Spleen (tissue), 11 donors: ENCODE data around the gene TCF12. TPM values are rescaled to one million over a fixed set of nuclear protein-coding genes. Genes with fewer than 3 reads are reported as not detected.

Experiments used
- DNase-seq: peaks from one replicate; pipeline ENCODE4 v3.0.0-alpha.2; 2020
- H3K27ac ChIP-seq, 8 donors: fragments of 200-600 bp; sonication (generic) in 7 of 8; 1 replicate in 4 of 8; 2 replicates in 4 of 8; pipeline versions ENCODE4 v1.5.0 to v1.8.0; 2016 to 2021; ENCODE audit warnings: inconsistent platforms in 4 of 8, mild to moderate bottlenecking in 4 of 8, moderate library complexity in 1 of 8
- H3K27me3 ChIP-seq, 7 donors: fragments of 200-600 bp; sonication (generic) in 6 of 7; replicated peaks in 1 of 7; 1 replicate in 4 of 7; 2 replicates in 3 of 7; pipeline versions ENCODE4 v1.5.0 to v1.8.0; 2016 to 2021; ENCODE audit warnings: inconsistent platforms in 3 of 7, mild to moderate bottlenecking in 1 of 7
- H3K36me3 ChIP-seq, 6 donors: fragments of 200-600 bp; sonication (generic) in 5 of 6; 1 replicate in 4 of 6; 2 replicates in 2 of 6; pipeline versions ENCODE4 v1.5.0 to v1.8.0; 2016 to 2021; ENCODE audit warnings: inconsistent platforms in 2 of 6
- H3K4me1 ChIP-seq, 6 donors: fragments of 200-600 bp; sonication (generic) in 5 of 6; 1 replicate in 3 of 6; 2 replicates in 3 of 6; pipeline versions ENCODE4 v1.5.0 to v1.8.0; 2016 to 2021; ENCODE audit warnings: inconsistent platforms in 3 of 6
- H3K4me3 ChIP-seq, 8 donors: fragments of 200-600 bp; sonication (generic) in 7 of 8; 1 replicate in 4 of 8; 2 replicates in 4 of 8; pipeline versions ENCODE4 v1.5.0 to v1.8.0; 2016 to 2021; ENCODE audit warnings: inconsistent platforms in 4 of 8, mild to moderate bottlenecking in 4 of 8, moderate library complexity in 2 of 8
- H3K9me3 ChIP-seq, 8 donors: fragments of 200-600 bp; sonication (generic) in 7 of 8; 1 replicate in 4 of 8; 2 replicates in 4 of 8; pipeline versions ENCODE4 v1.5.0 to v1.8.0; 2016 to 2021; ENCODE audit warnings: inconsistent platforms in 4 of 8
- POLR2A ChIP-seq, 3 donors: fragments of 450-650 bp; IDR thresholded peaks; one replicate each; pipeline ENCODE4 v1.5.1; 2017; ENCODE audit warnings: antibody characterized with exemption in 3 of 3, mild to moderate bottlenecking in 1 of 3
- POLR2AphosphoS5 ChIP-seq, 3 donors: sonication (generic); formaldehyde crosslinking; IDR thresholded peaks; one replicate each; pipeline ENCODE4 v1.5.1; 2017; ENCODE audit warnings: antibody characterized with exemption in 3 of 3
- WGBS, 5 donors: extraction: QIAGEN DNeasy Blood & Tissue Kit in 3 of 5; methylation state at CpG; one replicate each; pipeline versions ENCODE4 v1.1.5 to v1.1.7; 2013 to 2018; 5-methylcytosine and 5-hydroxymethylcytosine counted together
- intact Hi-C: fragments of 100-400 bp; cut with DNase I; formaldehyde crosslinking; loops from one replicate; pipeline ENCODE4 v1.15.0; 2023; ENCODE audit warnings: low total_unique reads
- polyA plus RNA-seq, 3 donors: library from polyadenylated mRNA; stranded (reverse); fragments of 200-250 nt; gene quantifications; one replicate each; pipeline ENCODE4 v1.2.1, GENCODE V29; 2013
- total RNA-seq, 7 donors: library from RNA; depleted of rRNA in 3 of 7; stranded (reverse); fragments of >200 nt in 3 of 7; fragmentation: NEBNext Ultra II Directional in 4 of 7; extraction: Animal tissue kit (Norgen Biotek cat#: 25700) in 4 of 7; gene quantifications; one replicate each; pipeline versions ENCODE4 v1.1.0 to v1.2.1, GENCODE V29; 2016 to 2021
- TF ChIP-seq, protein P1 (sequence below), 11 experiments: fragments of 200-600 bp in 7 of 11; fragments of 450-650 bp in 4 of 11; sonication (generic) in 4 of 11; IDR thresholded peaks in 8 of 11; conservative IDR thresholded peaks in 3 of 11; 1 replicate in 7 of 11; 2 replicates in 4 of 11; pipeline versions ENCODE4 v1.4.0 to v1.8.0; 2016 to 2021; ENCODE audit warnings: antibody characterized with exemption in 11 of 11, inconsistent platforms in 4 of 11, mild to moderate bottlenecking in 1 of 11
- donor health status: healthy with polysubstance abuse.
- donor health status: DM: no; HTN: no; CAD: no; lungs with moderate emphysema.
- donor health status: DM: no; HTN: no; CAD: no.
- donor health status: Bipolar disorder and iron deficiency.
- donor health status: healthy.
- donor health status: DM: no; HTN: no; CAD: no.
- donor health status: DM: yes; HTN: yes; CAD: no.

Gene TCF12
- total and polyA plus RNA-seq, 10 donors, result 8.3 to 139 (median 111) TPM

GRCh38 chr15:57118013-57118799 is 199.8 kb downstream of the TCF12 start:
- H3K27ac ChIP-seq, result no peak overlapping the region

DNA sequence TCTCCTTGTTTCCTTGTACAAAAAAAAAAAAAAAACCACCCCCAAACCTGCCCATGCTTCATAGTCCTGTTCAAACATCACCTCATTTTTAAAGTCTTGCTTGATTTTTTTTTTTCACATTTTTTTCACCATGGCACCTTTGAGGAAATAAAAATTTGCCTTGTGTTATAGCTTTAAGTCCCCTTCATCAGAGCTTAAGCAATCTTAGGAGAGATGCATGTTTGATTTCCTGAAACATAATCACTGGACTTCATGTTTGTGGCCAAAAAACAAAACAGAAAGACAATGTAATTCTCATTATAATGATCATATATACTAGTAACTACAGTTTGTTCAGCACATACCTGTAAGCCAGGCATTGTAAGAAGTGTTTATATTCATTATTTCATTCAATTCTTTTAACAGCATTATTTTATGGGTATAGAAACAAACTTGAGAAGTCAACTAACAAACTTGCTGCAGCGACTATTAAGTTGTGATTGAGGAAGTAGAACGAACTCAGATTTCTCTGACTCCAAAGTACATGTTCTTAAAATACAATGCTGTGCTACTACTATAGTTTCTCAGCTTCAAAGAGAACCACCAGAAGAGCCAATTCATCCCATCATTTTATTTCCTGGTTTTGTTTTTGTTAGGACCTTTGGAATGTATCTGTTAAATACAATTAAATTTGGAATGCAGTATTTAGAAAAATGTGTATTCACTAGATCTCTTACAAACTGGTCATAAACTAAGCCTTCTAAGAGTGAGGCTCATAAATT is 203.8 kb downstream of the TCF12 start:
- TF ChIP-seq POLR2AphosphoS5 (IDR thresholded peaks at IDR 0.05), result no peak
- H3K27me3 ChIP-seq, result no peaks in the 10 kb centered on the region
- peaks cover 0 to 11% (median 0%) of the 10 kb centered on the region in 6 donors for H3K36me3 ChIP-seq
- H3K4me3 ChIP-seq, result no peak overlapping the region
- H3K27ac ChIP-seq, result peak overlapping the region in 1 of 8 donors; percentile 45
- intact Hi-C loops, result no loop called here
- DNase-seq, result no peak
- H3K9me3 ChIP-seq, result no peaks in the 10 kb centered on the region
- WGBS, 5 donors, result 19 to 58% (median 24%) methylated on average over 2 of the region's 2 CpGs
- H3K4me1 ChIP-seq, result peaks cover 0 to 29% (median 2%) of the 10 kb centered on the region in 6 donors

More at GRCh38 chr15:57118013-57118799, 199.8 kb downstream of the TCF12 start:
- intact Hi-C loops, result no loop called here
- no peaks in the 10 kb centered on the region for H3K27me3 ChIP-seq
- TF ChIP-seq POLR2AphosphoS5 (IDR thresholded peaks at IDR 0.05) (no peak), POLR2A (IDR thresholded peaks at IDR 0.05) (no peak)
- TF ChIP-seq, protein P1, sequence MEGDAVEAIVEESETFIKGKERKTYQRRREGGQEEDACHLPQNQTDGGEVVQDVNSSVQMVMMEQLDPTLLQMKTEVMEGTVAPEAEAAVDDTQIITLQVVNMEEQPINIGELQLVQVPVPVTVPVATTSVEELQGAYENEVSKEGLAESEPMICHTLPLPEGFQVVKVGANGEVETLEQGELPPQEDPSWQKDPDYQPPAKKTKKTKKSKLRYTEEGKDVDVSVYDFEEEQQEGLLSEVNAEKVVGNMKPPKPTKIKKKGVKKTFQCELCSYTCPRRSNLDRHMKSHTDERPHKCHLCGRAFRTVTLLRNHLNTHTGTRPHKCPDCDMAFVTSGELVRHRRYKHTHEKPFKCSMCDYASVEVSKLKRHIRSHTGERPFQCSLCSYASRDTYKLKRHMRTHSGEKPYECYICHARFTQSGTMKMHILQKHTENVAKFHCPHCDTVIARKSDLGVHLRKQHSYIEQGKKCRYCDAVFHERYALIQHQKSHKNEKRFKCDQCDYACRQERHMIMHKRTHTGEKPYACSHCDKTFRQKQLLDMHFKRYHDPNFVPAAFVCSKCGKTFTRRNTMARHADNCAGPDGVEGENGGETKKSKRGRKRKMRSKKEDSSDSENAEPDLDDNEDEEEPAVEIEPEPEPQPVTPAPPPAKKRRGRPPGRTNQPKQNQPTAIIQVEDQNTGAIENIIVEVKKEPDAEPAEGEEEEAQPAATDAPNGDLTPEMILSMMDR (IDR thresholded peaks at IDR 0.05 in 8 of 11, conservative IDR thresholded peaks at IDR 0.05 in 3 of 11), result no peak
- H3K4me3 ChIP-seq, result no peak overlapping the region
- H3K9me3 ChIP-seq, result no peaks in the 10 kb centered on the region
- peaks cover 0 to 38% (median 3%) of the 10 kb centered on the region in 6 donors for H3K4me1 ChIP-seq
- WGBS, 5 donors, result 55 to 59% (median 57%) methylated on average over 2 of the region's 2 CpGs
- no peaks in the 10 kb centered on the region for H3K36me3 ChIP-seq
- DNase-seq, result no peak

GRCh38 chr15:57124036-57124435 is 205.6 kb downstream of the TCF12 start:
- WGBS, 5 donors, result 97 to 100% (median 100%) methylated on average over 1 of the region's 1 CpG
- Histone ChIP-seq H3K9me3 (no peaks in the 10 kb centered on the region), H3K36me3 (peaks cover 0 to 15% (median 0%) of the 10 kb centered on the region in 6 donors), H3K4me3 (no peak overlapping the region), H3K4me1 (peaks cover 0 to 23% (median 2%) of the 10 kb centered on the region in 6 donors), H3K27ac (no peak overlapping the region), H3K27me3 (no peaks in the 10 kb centered on the region)
- DNase-seq, result no peak
- TF ChIP-seq POLR2AphosphoS5 (IDR thresholded peaks at IDR 0.05), result no peak
- TF ChIP-seq, protein P1 (IDR thresholded peaks at IDR 0.05 in 8 of 11, conservative IDR thresholded peaks at IDR 0.05 in 3 of 11), result no peak
- no peak for TF ChIP-seq POLR2A (IDR thresholded peaks at IDR 0.05)
- intact Hi-C loops, result no loop called here

- intact Hi-C loops, result no loop called here
- Histone ChIP-seq H3K27me3 (no peaks in the 10 kb centered on the region), H3K4me1 (peaks cover 0 to 39% (median 12%) of the 10 kb centered on the region in 6 donors), H3K4me3 (no peak overlapping the region), H3K27ac (no peak overlapping the region), H3K36me3 (peaks cover 0 to 13% (median 0%) of the 10 kb centered on the region in 6 donors), H3K9me3 (no peaks in the 10 kb centered on the region)
- TF ChIP-seq, protein P1 (IDR thresholded peaks at IDR 0.05 in 8 of 11, conservative IDR thresholded peaks at IDR 0.05 in 3 of 11), result no peak
- TF ChIP-seq POLR2A (IDR thresholded peaks at IDR 0.05) (no peak), POLR2AphosphoS5 (IDR thresholded peaks at IDR 0.05) (no peak)
- no peak for DNase-seq
- 78 to 89% (median 88%) methylated on average over 3 of the region's 3 CpGs for WGBS, 5 donors
These were observed 210.6 kb downstream of the TCF12 start for GRCh38 chr15:57129064-57129463.
